ENCODE measurements around the gene NAV2.

NAV2 gene

DNA sequence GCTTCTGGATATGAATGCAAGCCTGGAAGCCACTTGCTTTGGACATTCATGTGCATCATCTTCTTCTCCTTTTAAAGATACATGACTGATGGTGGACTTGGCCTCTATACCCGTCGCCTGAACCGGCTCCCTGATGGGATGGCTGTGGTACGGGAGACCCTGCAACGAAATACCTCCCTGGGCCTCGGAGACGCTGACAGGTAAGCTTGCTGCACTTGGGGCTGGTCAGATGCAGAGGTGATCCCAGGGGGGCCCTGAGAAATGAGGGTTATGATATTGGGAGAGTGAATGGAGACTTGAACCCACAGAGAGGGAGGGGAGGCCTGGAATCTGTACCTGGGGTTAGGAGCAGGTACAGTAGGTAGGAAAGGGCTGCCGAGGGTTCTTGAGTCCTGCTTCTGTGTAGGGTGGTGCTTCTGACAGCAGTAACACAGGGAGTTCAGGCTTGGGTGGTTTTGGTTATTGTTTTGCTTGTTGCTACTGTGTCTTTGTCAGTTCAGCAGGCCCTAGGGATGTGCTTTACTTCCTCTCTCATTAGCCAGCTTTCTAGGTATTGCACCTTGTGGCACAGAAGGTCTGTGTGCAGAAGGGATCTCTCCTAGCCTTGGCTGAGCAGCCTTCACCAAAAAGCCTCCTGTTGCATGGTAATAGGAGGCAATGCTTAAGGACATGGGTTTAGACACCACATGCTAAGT lies 271.6 kb downstream of the NAV2 start:
- no peak overlapping the region for H3K4me2 ChIP-seq (ENCODE audit: insufficient read depth, low read length)
- no peaks in the 10 kb centered on the region for H3K36me3 ChIP-seq (ENCODE audit: insufficient read depth, low read length)
- H3K79me2 ChIP-seq (ENCODE audit: insufficient read depth, low read length): no peaks in the 10 kb centered on the region
- no peak overlapping the region for H3K27ac ChIP-seq (ENCODE audit: low read length)
- H3K4me1 ChIP-seq (ENCODE audit: insufficient read depth, low read length): no peaks in the 10 kb centered on the region
- H3K27me3 ChIP-seq (ENCODE audit: insufficient read depth, low read length, poor library complexity): peaks cover 11% of the 10 kb centered on the region
- DNase-seq (no peak), ATAC-seq (ENCODE audit: insufficient read depth, low read depth) (no peak)
- H3K9me3 ChIP-seq (ENCODE audit: insufficient read depth, low read length, severe bottlenecking): no peaks in the 10 kb centered on the region
- H2AFZ ChIP-seq (ENCODE audit: low read depth, low read length): no peak overlapping the region
- no peaks in the 10 kb centered on the region for H4K20me1 ChIP-seq (ENCODE audit: insufficient read depth, low read length)
- no peak for TF ChIP-seq EZH2 (IDR thresholded peaks at IDR 0.05; ENCODE audit: borderline replicate concordance, low read depth, low read length, severe bottlenecking)
- TF ChIP-seq, protein P1, sequence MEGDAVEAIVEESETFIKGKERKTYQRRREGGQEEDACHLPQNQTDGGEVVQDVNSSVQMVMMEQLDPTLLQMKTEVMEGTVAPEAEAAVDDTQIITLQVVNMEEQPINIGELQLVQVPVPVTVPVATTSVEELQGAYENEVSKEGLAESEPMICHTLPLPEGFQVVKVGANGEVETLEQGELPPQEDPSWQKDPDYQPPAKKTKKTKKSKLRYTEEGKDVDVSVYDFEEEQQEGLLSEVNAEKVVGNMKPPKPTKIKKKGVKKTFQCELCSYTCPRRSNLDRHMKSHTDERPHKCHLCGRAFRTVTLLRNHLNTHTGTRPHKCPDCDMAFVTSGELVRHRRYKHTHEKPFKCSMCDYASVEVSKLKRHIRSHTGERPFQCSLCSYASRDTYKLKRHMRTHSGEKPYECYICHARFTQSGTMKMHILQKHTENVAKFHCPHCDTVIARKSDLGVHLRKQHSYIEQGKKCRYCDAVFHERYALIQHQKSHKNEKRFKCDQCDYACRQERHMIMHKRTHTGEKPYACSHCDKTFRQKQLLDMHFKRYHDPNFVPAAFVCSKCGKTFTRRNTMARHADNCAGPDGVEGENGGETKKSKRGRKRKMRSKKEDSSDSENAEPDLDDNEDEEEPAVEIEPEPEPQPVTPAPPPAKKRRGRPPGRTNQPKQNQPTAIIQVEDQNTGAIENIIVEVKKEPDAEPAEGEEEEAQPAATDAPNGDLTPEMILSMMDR (IDR thresholded peaks at IDR 0.05; ENCODE audit: borderline replicate concordance, extremely low read depth, low read length, poor library complexity, severe bottlenecking): no peak
- no peak overlapping the region for H3K9ac ChIP-seq (ENCODE audit: low read depth, low read length)
- H3K4me3 ChIP-seq (ENCODE audit: low read depth in 1 of 2, low read length in 2 of 2): no peak overlapping the region

DNA sequence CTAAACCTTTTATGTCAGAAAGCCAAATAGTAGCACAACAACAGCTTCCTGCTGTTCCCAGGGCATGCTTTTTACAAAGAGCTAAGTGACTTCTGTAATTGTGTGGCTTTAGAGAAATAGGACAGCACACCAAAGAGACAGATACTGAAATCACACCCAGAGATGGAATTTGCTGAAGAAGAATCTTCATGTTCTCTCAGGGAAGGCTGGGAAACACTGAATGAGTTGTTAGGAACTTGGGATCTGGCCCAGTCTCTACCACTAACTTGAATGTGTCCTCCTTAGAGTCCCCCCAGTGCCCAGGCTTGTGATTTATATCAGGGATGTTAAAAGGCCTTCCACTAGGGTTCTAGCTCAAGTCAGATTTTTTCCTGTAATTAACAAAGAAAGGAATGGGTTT lies 272.5 kb downstream of the NAV2 start:
- Histone ChIP-seq H3K79me2 (ENCODE audit: insufficient read depth, low read length) (no peaks in the 10 kb centered on the region), H3K36me3 (ENCODE audit: insufficient read depth, low read length) (no peaks in the 10 kb centered on the region), H3K9me3 (ENCODE audit: insufficient read depth, low read length, severe bottlenecking) (no peaks in the 10 kb centered on the region), H3K4me2 (ENCODE audit: insufficient read depth, low read length) (no peak overlapping the region), H3K27me3 (ENCODE audit: insufficient read depth, low read length, poor library complexity) (peaks cover 10% of the 10 kb centered on the region), H3K9ac (ENCODE audit: low read depth, low read length) (no peak overlapping the region), H3K4me1 (ENCODE audit: insufficient read depth, low read length) (no peaks in the 10 kb centered on the region), H3K4me3 (ENCODE audit: low read depth in 1 of 2, low read length in 2 of 2) (no peak overlapping the region), H3K27ac (ENCODE audit: low read length) (no peak overlapping the region), H4K20me1 (ENCODE audit: insufficient read depth, low read length) (no peaks in the 10 kb centered on the region), H2AFZ (ENCODE audit: low read depth, low read length) (no peak overlapping the region)
- ATAC-seq (ENCODE audit: insufficient read depth, low read depth) (no peak), DNase-seq (no peak)
- TF ChIP-seq, protein P1 (IDR thresholded peaks at IDR 0.05; ENCODE audit: borderline replicate concordance, extremely low read depth, low read length, poor library complexity, severe bottlenecking): no peak
- TF ChIP-seq EZH2 (IDR thresholded peaks at IDR 0.05; ENCODE audit: borderline replicate concordance, low read depth, low read length, severe bottlenecking): no peak

DNA sequence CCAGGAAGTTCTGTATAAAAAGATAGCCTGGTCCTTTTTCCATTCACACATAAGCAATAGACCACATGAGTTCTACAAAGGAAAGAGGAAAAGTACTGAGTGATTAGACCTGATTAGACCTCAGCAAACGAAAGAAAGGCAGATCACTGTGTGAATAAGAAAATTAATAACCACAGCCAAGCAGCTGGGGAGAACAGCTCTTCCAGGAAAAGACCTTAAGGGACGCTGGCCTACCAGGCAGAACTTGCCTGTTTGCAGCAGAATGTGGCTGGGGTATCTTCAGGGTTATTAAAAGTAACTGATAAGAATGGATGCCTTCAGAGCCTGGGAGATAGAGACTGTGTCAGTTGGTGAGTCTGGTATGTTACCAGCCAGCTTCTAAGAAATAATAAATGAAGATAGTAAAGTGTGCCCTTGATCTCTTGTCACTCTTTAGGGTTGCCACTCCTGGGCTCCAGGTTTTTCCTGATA lies 274.7 kb downstream of the NAV2 start:
- DNase-seq: no peak

More for the DNA sequence above, 274.7 kb downstream of the NAV2 start:
- no peak overlapping the region for H3K4me2 ChIP-seq (ENCODE audit: insufficient read depth, low read length)
- no peak overlapping the region for H3K27ac ChIP-seq (ENCODE audit: low read length)
- H3K4me1 ChIP-seq (ENCODE audit: insufficient read depth, low read length): no peaks in the 10 kb centered on the region
- no peaks in the 10 kb centered on the region for H4K20me1 ChIP-seq (ENCODE audit: insufficient read depth, low read length)
- no peaks in the 10 kb centered on the region for H3K79me2 ChIP-seq (ENCODE audit: insufficient read depth, low read length)
- no peaks in the 10 kb centered on the region for H3K9me3 ChIP-seq (ENCODE audit: insufficient read depth, low read length, severe bottlenecking)
- no peak overlapping the region for H3K4me3 ChIP-seq (ENCODE audit: low read depth in 1 of 2, low read length in 2 of 2)
- ATAC-seq (ENCODE audit: insufficient read depth, low read depth): no peak
- peaks cover 10% of the 10 kb centered on the region for H3K27me3 ChIP-seq (ENCODE audit: insufficient read depth, low read length, poor library complexity)
- H2AFZ ChIP-seq (ENCODE audit: low read depth, low read length): no peak overlapping the region
- TF ChIP-seq, protein P1 (IDR thresholded peaks at IDR 0.05; ENCODE audit: borderline replicate concordance, extremely low read depth, low read length, poor library complexity, severe bottlenecking): no peak
- TF ChIP-seq EZH2 (IDR thresholded peaks at IDR 0.05; ENCODE audit: borderline replicate concordance, low read depth, low read length, severe bottlenecking): no peak
- H3K36me3 ChIP-seq (ENCODE audit: insufficient read depth, low read length): no peaks in the 10 kb centered on the region
- H3K9ac ChIP-seq (ENCODE audit: low read depth, low read length): no peak overlapping the region

All from DND-41 (cell line).